IMR-90 (cell line): ENCODE results near the gene LARP4B.

Experiments used
- BHLHE40 ChIP-seq: fragments of 150-350 bp; IDR thresholded peaks from 2 replicates; pipeline ENCODE4 v1.6.1; 2016; ENCODE audit warnings: mild to moderate bottlenecking, low read depth, low read length
- POLR2A ChIP-seq: IDR thresholded peaks from 2 replicates; pipeline ENCODE4 v1.6.1; 2012; ENCODE audit warnings: mild to moderate bottlenecking, low read depth, low read length
- TF ChIP-seq, protein P1 (sequence below): conservative IDR thresholded peaks from 2 replicates; pipeline ENCODE4 v1.5.1; 2012; ENCODE audit warnings: mild to moderate bottlenecking, low read depth, low read length, improper control_type of control experiment

DNA sequence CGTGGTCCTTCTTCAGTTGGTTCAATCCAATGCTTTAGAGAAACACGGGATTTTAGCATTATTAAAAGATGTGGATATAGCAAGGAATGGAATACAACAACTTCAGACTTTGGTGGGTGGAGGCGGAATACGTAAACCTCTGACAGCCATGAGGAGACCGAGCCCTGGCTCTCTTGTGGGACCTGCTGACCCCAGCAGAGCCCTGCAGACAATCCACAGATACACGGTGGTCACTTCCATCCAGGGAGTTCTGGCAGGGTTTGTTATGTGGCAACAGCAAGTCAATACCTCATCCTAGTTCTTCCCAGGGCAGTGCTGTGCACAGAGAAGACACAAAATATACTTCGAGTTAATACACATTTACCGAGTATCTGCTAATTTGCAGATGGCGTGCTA is 123.5 kb downstream of the LARP4B start:
- TF ChIP-seq, protein P1, sequence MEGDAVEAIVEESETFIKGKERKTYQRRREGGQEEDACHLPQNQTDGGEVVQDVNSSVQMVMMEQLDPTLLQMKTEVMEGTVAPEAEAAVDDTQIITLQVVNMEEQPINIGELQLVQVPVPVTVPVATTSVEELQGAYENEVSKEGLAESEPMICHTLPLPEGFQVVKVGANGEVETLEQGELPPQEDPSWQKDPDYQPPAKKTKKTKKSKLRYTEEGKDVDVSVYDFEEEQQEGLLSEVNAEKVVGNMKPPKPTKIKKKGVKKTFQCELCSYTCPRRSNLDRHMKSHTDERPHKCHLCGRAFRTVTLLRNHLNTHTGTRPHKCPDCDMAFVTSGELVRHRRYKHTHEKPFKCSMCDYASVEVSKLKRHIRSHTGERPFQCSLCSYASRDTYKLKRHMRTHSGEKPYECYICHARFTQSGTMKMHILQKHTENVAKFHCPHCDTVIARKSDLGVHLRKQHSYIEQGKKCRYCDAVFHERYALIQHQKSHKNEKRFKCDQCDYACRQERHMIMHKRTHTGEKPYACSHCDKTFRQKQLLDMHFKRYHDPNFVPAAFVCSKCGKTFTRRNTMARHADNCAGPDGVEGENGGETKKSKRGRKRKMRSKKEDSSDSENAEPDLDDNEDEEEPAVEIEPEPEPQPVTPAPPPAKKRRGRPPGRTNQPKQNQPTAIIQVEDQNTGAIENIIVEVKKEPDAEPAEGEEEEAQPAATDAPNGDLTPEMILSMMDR, result no peak
- TF ChIP-seq POLR2A (no peak), BHLHE40 (no peak)
